HT-29 (cell line): Measurements from ENCODE around the gene AGO4. TPM values are rescaled to one million over a fixed set of nuclear protein-coding genes. Genes with fewer than 3 reads are reported as not detected.
"Not testable (repeated sequence)": the region's sequence is repeated elsewhere in the genome, so short reads cannot be mapped to it uniquely, and the experiment has no call there.

Experiments used
- DNase-seq: peaks from one replicate; pipeline ENCODE4 v3.0.0-alpha.2; 2015; ENCODE audit warnings: low spot score
- total RNA-seq: library from RNA; depleted of rRNA; stranded (reverse); fragments of >200 nt; shearing (Covaris generic); gene quantifications from 2 replicates; pipeline ENCODE4 v1.2.3, GENCODE V29; 2014; rRNA removed

Gene AGO4
- 2.8 and 3.3 TPM in 2 replicates for total RNA-seq

GRCh38 chr1:35807614-35808449 is at the start of gene AGO4:
Gene AGO4 (plus strand): TSS chr1:35808016. CDS start chr1:35808417, 401 bp downstream.
- DNase-seq, result peak; percentile 41

DNA sequence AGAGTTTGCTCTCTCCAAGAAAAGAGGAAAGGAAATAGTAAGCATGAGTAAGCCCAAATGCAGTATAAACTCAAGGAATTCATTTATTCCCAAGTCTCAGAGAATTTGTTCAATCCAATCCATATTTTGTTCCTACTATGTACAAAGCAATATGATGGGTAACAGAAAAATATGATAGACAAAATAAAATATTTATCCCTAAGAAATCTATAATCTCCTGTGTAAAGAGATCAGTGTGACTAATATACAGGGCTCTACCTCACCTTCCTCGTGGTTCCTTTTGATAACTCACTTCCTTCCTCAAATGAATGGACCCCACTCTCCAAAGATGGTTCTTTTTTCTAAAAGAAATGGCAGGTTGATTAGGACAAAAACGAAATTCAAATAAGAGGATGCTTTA is 45.7 kb upstream of the AGO4 start:
- no peak for DNase-seq

DNA sequence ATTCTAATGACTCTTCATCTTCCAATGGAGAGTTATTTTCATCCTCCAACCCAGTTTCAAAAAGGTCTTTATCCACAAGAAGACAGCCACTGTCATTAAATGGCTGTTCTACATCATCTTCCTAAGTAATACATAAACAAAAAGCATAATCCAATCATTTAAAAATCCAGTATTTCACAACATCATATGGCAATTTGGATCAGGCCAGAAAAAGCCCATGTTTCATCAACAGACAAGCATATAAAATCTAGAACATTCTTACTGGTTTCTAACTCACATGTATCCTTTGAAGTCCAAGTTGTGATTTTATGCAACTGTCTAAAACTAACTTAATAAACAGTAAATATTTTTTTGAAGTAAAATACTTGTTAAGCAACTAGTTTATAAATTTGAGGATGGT is 44.6 kb upstream of the AGO4 start:
- no peak for DNase-seq

- DNase-seq, result no peak
Measured at GRCh38 chr1:35764283-35764682, 43.5 kb upstream of the AGO4 start.

GRCh38 chr1:35768350-35769187 is 39.2 kb upstream of the AGO4 start:
- peak; percentile 2 for DNase-seq

- peak; percentile 83 for DNase-seq
Measured at GRCh38 chr1:35769188-35769758, 38.5 kb upstream of the AGO4 start.

DNA sequence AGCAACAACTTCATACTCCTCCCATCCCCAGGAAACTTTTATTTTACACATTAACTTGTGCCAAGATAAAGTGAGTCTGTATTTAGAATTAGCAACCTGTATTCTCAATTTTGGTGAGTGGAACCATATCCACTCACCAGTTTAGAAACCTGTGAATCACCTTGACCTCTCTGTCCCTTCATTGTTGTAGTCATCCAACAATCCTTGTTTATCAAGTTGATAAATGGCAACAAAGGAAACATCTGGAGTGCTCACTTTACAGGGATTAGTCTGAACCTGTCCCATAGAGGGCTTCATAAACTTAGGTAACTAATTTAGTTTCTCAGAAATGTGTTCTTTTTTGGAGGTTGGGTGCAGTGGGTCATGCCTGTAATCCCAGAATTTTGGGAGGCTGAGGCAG is 34.1 kb upstream of the AGO4 start:
- no peak for DNase-seq

- DNase-seq, result not testable (repeated sequence)
Measured at GRCh38 chr1:35776172-35776571, 31.6 kb upstream of the AGO4 start.

DNA sequence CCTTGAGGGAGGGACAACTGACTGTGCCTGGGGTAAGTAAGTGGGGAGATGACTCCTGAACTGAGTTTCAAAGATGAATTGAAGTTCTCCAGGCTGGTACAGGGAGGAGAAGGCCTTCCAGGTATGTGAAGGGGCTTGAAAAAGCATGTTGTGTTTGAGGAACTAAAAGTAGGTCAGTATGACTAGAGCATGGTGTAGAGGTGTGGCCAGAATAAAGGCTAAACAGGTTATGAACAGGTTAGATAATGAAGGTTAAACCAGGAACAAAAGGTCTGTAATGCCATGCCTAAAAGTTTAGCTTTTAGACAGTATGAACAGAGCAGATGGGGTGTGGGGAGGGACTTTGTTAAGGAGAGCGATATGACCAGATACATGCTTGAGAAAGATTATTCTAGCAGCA is 30.7 kb upstream of the AGO4 start:
- no peak for DNase-seq

DNA sequence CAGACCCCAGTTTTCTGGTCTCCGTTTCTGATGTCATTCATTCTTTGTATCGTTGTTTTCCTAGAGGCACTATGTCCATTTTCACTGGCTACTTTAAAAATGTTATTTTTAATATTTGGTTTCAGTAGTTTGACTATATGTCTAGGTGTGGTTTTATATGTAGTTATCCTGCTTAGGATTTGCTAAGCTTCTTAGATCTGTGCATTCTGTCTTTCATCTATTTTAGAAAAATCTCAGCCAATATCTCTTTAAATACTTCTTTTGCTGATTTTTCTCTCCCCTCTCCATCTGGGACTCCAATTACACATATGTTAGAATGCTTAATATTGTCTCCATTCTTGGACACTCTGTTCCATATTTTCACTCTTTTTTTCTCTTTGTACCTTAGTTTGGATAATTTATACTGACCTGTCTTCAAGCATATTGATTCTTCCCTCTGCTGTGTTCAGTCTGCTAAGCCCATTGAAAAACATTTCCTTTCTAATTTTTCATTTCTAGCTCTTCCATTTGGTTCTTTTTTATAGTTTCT is 24.7 kb upstream of the AGO4 start:
- no peak for DNase-seq

DNA sequence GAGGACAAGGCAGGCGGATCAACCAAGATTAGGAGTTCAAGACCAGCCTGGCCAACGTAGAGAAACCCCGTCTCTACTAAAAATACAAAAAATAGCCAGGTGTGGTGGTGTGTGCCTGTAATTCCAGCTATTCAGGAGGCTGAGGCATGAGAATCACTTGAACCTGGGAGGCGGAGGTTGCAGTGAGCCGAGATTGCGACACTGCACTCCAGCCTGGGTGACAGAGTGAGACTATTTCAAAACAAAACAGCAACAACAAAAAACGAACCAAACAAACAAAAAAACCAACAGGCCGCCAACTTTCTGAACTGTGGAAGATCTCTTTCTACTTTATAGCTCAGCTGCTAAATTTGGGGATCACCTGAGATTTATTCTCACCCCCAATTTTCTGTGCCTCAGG is 23.5 kb upstream of the AGO4 start:
- DNase-seq, result not testable (repeated sequence)

- no peak for DNase-seq
Measured at GRCh38 chr1:35788139-35788538, 19.7 kb upstream of the AGO4 start.

DNA sequence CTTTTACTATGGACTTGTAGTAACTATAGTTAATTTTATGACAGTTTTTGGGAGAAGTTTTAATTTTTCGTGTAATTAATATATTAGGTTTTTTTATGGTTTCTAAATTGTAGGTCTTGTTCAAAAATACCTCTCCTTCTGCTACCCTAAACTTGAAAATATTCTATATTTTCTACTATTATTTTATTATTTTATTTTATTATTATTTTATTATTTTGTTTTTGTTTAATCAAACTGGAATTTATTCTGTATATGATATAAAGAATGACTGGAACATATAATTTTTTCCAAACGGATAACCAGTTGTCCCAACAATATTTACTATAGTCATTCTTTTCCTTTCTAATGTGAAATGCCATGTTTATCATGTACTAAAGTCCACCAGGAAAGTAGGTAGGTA is 17.1 kb upstream of the AGO4 start:
- DNase-seq, result no peak

GRCh38 chr1:35795295-35795694 is 12.5 kb upstream of the AGO4 start:
- no peak for DNase-seq

- DNase-seq, result no peak
Measured at GRCh38 chr1:35797380-35797779, 10.4 kb upstream of the AGO4 start.

DNA sequence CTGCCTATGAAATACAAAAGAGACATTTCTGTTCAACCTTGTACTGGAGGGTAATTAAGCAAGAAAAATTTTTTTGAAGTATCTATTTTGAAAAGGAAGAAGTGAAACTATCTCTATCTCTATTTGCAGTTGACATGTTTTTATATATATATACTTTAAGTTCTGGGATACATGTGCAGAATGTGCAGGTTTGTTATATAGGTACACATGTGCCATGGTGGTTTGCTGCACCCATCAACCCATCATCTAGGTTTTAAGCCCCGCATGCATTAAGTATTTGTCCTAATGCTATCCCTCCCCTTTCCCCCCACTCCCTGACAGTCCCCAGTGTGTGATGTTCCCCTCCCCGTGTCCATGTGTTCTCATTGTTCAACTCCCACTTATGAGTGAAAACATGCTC is 9.8 kb upstream of the AGO4 start:
- DNase-seq, result not testable (repeated sequence)

DNA sequence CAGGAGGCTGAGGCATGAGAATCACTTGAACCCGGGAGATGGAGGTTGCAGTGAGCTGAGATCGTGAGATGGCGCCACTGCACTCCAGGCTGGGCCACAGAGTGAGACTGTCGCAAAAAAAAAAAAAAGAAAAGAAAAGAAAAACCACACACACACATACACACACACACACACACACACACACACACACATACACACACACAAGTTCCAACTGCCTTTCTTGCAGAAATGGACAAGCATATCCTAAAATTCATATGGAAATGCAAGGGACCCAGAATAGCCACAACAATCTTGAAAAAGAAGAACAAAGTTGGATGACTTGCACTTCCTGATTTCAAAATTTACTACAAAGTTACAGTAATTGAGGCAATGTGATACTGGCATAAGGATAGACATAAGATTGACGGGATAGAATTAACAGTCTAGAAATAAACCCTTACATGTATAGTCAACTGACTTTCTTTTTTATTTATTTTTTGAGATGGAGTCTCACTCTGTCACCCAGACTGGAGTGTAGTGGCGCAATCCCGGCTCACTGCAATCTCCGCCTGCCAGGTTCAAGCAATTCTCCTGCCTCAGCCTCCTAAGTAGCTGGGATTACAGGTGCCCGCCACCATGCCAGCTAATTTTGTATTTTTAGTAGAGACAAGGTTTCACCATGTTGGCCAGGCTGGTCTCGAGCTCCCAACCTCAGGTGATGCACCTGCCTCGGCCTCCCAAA is 7.5 kb upstream of the AGO4 start:
- not testable (repeated sequence) for DNase-seq

- no peak for DNase-seq
Measured at GRCh38 chr1:35808450-35809113, 766 bp downstream of the AGO4 start.

DNA sequence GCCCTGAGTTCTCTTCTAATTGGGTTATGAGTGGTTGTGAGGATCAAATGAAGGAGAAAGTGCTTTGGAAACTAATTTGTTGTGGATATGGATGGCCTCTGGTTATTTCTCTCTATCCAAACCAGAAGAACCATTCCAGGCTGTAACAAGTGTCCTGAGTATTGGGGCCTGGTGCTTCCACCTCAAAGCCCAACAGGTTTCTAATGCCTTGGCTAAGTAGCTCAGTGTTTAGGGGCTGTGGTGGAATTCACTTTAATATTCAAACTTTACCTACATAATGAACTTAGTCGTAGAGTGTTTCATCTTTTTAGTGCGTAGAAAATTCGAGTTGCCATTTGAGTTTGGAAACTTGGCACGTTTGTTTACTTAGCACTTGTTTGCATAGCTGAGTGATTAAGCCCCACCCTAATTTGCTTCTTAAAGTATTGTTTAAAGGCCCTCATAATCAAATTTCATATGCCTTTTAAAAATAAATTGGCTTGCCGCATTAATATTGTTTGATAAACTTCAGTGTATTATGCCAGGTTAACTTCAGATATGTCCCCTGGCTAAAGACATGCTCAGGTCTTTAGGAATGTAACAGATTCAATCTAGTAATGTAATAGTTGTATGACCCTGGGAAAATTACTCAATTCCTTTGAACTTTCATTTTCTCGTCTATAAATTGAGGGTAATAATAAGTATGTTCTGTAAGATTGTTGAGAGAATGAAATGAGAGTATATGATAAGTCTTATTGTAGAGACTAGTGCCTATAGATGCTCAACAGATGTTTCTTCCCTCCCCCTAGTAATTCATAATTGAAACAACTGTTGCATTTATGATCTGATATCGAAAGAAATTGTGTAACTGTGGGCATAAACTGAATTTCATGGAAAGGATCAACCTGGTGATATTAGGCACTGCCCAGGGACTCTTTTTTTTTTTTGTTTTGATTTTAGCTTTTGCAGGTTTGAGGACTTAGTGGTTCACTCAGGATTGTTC is 1.6 kb downstream of the AGO4 start:
- peak; percentile 40 for DNase-seq
